ENCODE results near the gene PCDH20. TPM values are rescaled to one million over a fixed set of nuclear protein-coding genes. Genes with fewer than 3 reads are reported as not detected.
"Not testable (repeated sequence)": the region's sequence is repeated elsewhere in the genome, so short reads cannot be mapped to it uniquely, and the experiment has no call there.

PCDH20 gene
- total RNA-seq, 4 donors from 2014 or later = 0.13 to 1.8 (median 0.66) TPM

- ATAC-seq (ENCODE audit: low FRiP score) (no peak), DNase-seq (ENCODE audit: low spot score) (no peak)
- TF ChIP-seq, protein P1, sequence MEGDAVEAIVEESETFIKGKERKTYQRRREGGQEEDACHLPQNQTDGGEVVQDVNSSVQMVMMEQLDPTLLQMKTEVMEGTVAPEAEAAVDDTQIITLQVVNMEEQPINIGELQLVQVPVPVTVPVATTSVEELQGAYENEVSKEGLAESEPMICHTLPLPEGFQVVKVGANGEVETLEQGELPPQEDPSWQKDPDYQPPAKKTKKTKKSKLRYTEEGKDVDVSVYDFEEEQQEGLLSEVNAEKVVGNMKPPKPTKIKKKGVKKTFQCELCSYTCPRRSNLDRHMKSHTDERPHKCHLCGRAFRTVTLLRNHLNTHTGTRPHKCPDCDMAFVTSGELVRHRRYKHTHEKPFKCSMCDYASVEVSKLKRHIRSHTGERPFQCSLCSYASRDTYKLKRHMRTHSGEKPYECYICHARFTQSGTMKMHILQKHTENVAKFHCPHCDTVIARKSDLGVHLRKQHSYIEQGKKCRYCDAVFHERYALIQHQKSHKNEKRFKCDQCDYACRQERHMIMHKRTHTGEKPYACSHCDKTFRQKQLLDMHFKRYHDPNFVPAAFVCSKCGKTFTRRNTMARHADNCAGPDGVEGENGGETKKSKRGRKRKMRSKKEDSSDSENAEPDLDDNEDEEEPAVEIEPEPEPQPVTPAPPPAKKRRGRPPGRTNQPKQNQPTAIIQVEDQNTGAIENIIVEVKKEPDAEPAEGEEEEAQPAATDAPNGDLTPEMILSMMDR (IDR thresholded peaks at IDR 0.05) = no peak
Observed at GRCh38 chr13:61396121-61396520, 19.5 kb downstream of the PCDH20 start.

DNA sequence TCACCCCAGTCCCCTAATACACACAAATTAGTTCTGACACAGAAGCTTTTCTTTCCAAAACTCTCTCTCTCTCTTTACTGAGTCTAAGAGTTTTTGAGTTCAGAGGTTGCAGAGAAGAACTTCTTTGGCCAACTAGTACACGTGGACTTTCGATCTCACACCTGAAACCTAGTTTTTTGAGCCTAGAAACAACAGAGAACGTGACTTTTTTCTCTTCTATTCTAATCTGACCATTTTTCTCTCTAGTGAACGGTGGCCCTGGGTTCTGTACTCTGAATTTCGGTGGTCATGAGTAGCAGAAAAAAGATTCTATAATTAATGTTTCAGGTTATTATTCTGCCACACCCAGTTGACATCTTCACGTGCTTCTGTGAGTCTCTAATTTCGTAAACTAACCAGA is 24.2 kb downstream of the PCDH20 start:
- DNase-seq (ENCODE audit: low spot score) (no peak), ATAC-seq (ENCODE audit: low FRiP score) (no peak)
- TF ChIP-seq, protein P1 (IDR thresholded peaks at IDR 0.05) = no peak

DNA sequence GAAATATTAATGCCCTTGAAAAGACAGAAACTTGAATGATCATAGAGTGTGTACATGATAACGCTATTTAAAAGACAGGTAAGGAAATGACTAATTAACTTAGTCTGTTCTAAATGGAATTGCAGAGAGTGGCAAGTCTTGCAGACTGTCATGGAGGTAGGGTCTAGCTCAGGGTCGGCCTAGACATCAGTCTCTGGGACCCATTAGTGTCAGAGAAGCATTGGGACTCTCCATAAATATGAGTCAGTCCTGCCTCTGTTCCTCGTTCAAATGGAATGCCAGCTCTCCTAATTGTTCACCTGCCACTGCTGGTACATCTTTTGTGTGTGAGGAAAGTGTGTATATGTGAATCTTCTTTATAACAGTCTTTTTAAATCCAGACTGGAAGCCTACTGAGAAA is 28.0 kb downstream of the PCDH20 start:
- ATAC-seq (ENCODE audit: low FRiP score) = no peak
- TF ChIP-seq, protein P1 (IDR thresholded peaks at IDR 0.05) = no peak

DNA sequence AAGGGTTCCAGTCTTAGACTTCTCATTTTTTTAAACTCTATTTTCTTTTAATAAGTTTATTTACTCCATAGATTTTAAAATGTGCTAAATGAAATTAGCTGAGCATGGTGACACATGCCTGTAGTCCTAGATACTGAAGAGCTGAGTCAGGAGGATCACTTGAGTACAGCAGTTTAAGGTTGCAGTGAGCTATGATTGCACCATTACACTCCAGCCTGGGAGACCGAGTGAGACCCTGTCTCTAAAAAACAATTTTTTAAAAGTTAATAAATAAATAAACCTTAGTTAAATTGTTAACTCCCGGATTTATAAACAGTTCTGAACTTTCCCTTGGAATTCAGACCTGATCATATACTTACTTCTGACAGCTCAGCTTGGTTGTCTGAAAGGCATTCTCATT is 32.5 kb downstream of the PCDH20 start:
- TF ChIP-seq, protein P1 (IDR thresholded peaks at IDR 0.05) = no peak

More for the DNA sequence above, 28.0 kb downstream of the PCDH20 start:
- no peak for DNase-seq (ENCODE audit: low spot score)

DNA sequence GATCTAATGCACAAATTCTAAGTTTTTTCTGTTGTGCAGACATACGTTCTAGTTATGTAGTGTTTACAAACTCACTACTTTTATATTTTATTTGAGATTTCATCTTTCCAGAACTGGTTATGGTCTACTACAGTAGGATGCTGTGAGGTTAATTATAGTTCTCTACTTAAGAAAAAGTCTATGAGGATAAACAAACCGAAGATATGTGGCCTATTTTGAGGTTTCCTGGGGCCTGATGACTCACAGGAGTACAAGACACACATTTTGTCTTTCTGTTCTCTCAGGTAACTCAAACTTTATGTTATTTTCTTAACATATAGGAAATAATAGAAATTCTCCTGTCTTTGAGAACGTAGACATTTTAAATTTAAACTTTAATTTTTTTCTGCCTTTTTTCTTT is 45.1 kb downstream of the PCDH20 start:
- ATAC-seq (ENCODE audit: low FRiP score) = no peak
- TF ChIP-seq, protein P1 (IDR thresholded peaks at IDR 0.05) = no peak
- DNase-seq (ENCODE audit: low spot score) = no peak

More for the DNA sequence above, 32.5 kb downstream of the PCDH20 start:
- DNase-seq (ENCODE audit: low spot score) (no peak), ATAC-seq (ENCODE audit: low FRiP score) (no peak)

GRCh38 chr13:61364690-61365089 is 51.0 kb downstream of the PCDH20 start:
- ATAC-seq (ENCODE audit: low FRiP score); DNase-seq (ENCODE audit: low spot score): not testable (repeated sequence)

GRCh38 chr13:61362522-61362921 is 53.1 kb downstream of the PCDH20 start:
- no peak for DNase-seq (ENCODE audit: low spot score)
- TF ChIP-seq, protein P1 (IDR thresholded peaks at IDR 0.05) = no peak
- ATAC-seq (ENCODE audit: low FRiP score) = no peak
